GM12864 (cell line): Measurements from ENCODE around the gene SH3PXD2A.

Experiments
- DNase-seq: peaks from one replicate; pipeline ENCODE4 v3.0.0-alpha.2; 2011; ENCODE audit warnings: low read depth
- H3K4me3 ChIP-seq: 2 replicates; pipeline ENCODE4 v1.5.1; 2011; ENCODE audit warnings: mild to moderate bottlenecking, low read depth, low read length, control low read depth
- CTCF ChIP-seq: IDR thresholded peaks from 2 replicates; pipeline ENCODE4 v1.5.1; 2011; ENCODE audit warnings: low read depth, mild to moderate bottlenecking, moderate library complexity, low read length, control low read depth, inconsistent platforms; ENCODE audit errors: missing control alignments

The SH3PXD2A gene

DNA sequence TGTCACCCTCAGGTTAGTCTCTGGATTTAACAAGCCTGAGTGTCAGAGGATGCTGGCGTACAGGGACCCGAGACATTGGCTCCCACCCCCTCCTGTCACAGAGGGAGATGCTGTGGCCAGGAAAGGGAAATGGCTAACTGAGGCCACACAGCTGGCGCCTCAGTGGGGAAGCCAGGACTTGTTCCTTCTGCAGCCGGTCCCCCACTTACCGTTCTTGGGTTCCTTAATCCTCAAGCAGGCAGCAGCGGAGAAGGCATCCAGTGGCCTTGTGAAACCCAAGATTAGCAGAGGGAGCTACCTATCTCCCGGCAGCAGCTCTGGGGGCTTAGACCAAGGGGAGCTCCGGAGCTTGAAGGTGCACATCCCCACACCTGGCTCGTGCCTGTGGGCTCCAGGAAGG is 296.5 kb downstream of the SH3PXD2A start:
- H3K4me3 ChIP-seq = no peak overlapping the region
- DNase-seq = no peak
- no peak for TF ChIP-seq CTCF

DNA sequence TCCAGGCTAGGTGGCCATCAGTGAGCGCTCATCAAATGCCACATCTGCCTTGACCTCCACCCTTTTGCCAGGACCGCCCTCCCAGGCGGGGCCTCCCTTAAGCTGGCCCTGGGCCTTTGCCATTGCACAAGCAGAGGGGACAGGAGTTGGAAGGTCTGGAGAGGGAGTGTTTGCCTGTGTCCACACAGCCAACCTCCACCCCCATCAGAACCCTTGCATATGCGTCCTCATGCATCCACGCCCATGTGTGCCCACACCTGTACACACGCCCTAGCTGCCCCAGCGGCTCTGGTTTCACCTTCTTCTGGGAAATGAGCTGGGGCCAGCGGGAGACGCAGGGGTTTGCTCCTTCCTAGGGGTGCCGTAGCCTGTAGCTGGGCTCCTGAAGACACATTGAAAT is 297.9 kb downstream of the SH3PXD2A start:
- H3K4me3 ChIP-seq = no peak overlapping the region
- no peak for DNase-seq
- TF ChIP-seq CTCF = no peak

- no peak for DNase-seq
- no peak overlapping the region for H3K4me3 ChIP-seq
- TF ChIP-seq CTCF = no peak
These were observed 298.9 kb downstream of the SH3PXD2A start for GRCh38 chr10:103556383-103557007.

- TF ChIP-seq CTCF = no peak
- no peak overlapping the region for H3K4me3 ChIP-seq
- DNase-seq = no peak
These were observed 299.7 kb downstream of the SH3PXD2A start for GRCh38 chr10:103555712-103556111.

- no peak overlapping the region for H3K4me3 ChIP-seq
- no peak for TF ChIP-seq CTCF
These were observed 300.1 kb downstream of the SH3PXD2A start for GRCh38 chr10:103555325-103555649.

DNA sequence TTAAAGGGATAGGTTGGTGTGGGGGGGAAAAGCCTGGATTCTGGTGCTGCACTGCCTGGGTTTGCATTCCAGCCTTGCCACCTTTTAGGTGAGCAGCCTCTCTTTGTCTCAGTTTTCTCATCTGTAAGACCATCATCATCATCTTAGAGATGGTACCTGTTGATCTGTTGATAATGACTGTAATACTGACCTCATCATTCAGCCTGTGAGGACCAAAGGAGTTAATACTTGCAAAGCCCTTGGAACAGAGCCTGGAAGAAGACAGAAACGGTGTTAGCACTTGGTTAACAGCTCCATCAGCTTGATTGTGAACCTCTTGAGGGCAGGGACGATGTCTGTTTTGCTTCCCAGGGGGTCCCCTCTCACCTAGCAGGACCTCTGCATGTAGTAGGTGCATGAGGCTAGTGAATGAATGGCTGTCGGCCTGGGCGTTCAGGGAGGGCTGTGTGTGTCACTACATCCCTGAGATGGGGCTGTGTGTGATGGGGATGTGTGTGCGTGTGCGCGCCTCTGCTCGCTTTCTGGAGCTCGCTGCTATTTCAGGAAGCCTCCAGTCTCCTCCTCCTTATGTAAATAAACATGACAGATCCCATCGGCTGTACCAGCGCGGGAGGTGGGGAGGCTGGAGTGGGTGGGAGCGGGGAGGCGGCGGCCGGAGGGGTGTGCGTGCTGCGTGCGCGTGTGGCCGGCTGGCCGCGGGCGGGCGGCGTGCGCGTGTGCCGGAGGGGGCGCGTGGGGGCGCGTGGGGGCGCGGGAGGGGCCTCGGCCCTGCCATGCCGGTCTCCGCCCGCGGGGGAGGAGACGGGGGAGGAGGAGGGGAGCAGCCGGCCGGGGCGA is 300.7 kb downstream of the SH3PXD2A start:
- no peak for DNase-seq
- no peak for TF ChIP-seq CTCF
- no peak overlapping the region for H3K4me3 ChIP-seq

More at GRCh38 chr10:103555325-103555649, 300.1 kb downstream of the SH3PXD2A start:
- no peak for DNase-seq
